ENCODE measurements around the gene UBR4.

Gene UBR4

GRCh38 chr1:19080721-19081120 is 129.3 kb downstream of the UBR4 start:
- no peaks in the 10 kb centered on the region for H3K27me3 ChIP-seq (ENCODE audit: control insufficient read depth, insufficient read depth, low read length)
- H2AFZ ChIP-seq = no peak overlapping the region
- H3K9me3 ChIP-seq (ENCODE audit: control insufficient read depth, low read length) = no peaks in the 10 kb centered on the region
- no peak for TF ChIP-seq CTCF (IDR thresholded peaks at IDR 0.05)
- H3K79me2 ChIP-seq = no peaks in the 10 kb centered on the region
- H3K36me3 ChIP-seq (ENCODE audit: control insufficient read depth, insufficient read depth, low read length) = no peaks in the 10 kb centered on the region
- H3K4me2 ChIP-seq (ENCODE audit: low read length) = no peak overlapping the region
- H3K4me3 ChIP-seq (ENCODE audit: low read depth, low read length) = no peak overlapping the region
- H3K9ac ChIP-seq = no peak overlapping the region
- no peak overlapping the region for H3K27ac ChIP-seq
- no peaks in the 10 kb centered on the region for H3K4me1 ChIP-seq

- no peak for TF ChIP-seq CTCF (IDR thresholded peaks at IDR 0.05)
- H2AFZ ChIP-seq = no peak overlapping the region
- no peaks in the 10 kb centered on the region for H3K9me3 ChIP-seq (ENCODE audit: control insufficient read depth, low read length)
- H3K4me2 ChIP-seq (ENCODE audit: low read length) = no peak overlapping the region
- H3K79me2 ChIP-seq = no peaks in the 10 kb centered on the region
- H3K36me3 ChIP-seq (ENCODE audit: control insufficient read depth, insufficient read depth, low read length) = no peaks in the 10 kb centered on the region
- no peak overlapping the region for H3K4me3 ChIP-seq (ENCODE audit: low read depth, low read length)
- no peak overlapping the region for H3K9ac ChIP-seq
- H3K27me3 ChIP-seq (ENCODE audit: control insufficient read depth, insufficient read depth, low read length) = no peaks in the 10 kb centered on the region
- no peak overlapping the region for H3K27ac ChIP-seq
- H3K4me1 ChIP-seq = no peaks in the 10 kb centered on the region
These were observed 130.3 kb downstream of the UBR4 start for GRCh38 chr1:19079541-19080472.

GRCh38 chr1:19078536-19078935 is 131.5 kb downstream of the UBR4 start:
- no peak overlapping the region for H3K9ac ChIP-seq
- H3K36me3 ChIP-seq (ENCODE audit: control insufficient read depth, insufficient read depth, low read length) = no peaks in the 10 kb centered on the region
- H3K4me3 ChIP-seq (ENCODE audit: low read depth, low read length) = no peak overlapping the region
- no peak for TF ChIP-seq CTCF (IDR thresholded peaks at IDR 0.05)
- no peak overlapping the region for H3K4me2 ChIP-seq (ENCODE audit: low read length)
- no peaks in the 10 kb centered on the region for H3K4me1 ChIP-seq
- no peak overlapping the region for H2AFZ ChIP-seq
- no peak overlapping the region for H3K27ac ChIP-seq
- no peaks in the 10 kb centered on the region for H3K9me3 ChIP-seq (ENCODE audit: control insufficient read depth, low read length)
- H3K79me2 ChIP-seq = no peaks in the 10 kb centered on the region
- no peaks in the 10 kb centered on the region for H3K27me3 ChIP-seq (ENCODE audit: control insufficient read depth, insufficient read depth, low read length)

GRCh38 chr1:19076841-19077616 is 133.0 kb downstream of the UBR4 start:
- H2AFZ ChIP-seq = no peak overlapping the region
- H3K27me3 ChIP-seq (ENCODE audit: control insufficient read depth, insufficient read depth, low read length) = no peaks in the 10 kb centered on the region
- H3K36me3 ChIP-seq (ENCODE audit: control insufficient read depth, insufficient read depth, low read length) = no peaks in the 10 kb centered on the region
- H3K4me1 ChIP-seq = no peaks in the 10 kb centered on the region
- no peaks in the 10 kb centered on the region for H3K9me3 ChIP-seq (ENCODE audit: control insufficient read depth, low read length)
- no peak overlapping the region for H3K4me3 ChIP-seq (ENCODE audit: low read depth, low read length)
- H3K79me2 ChIP-seq = no peaks in the 10 kb centered on the region
- H3K27ac ChIP-seq = no peak overlapping the region
- TF ChIP-seq CTCF (IDR thresholded peaks at IDR 0.05) = no peak
- H3K4me2 ChIP-seq (ENCODE audit: low read length) = no peak overlapping the region
- no peak overlapping the region for H3K9ac ChIP-seq
